HG03066 (cell line): ENCODE measurements around the gene PTGIR.

Source experiments
- ATAC-seq: cut with Tn5 transposase; IDR thresholded peaks from one replicate; pipeline ENCODE4 v1.9.1; 2021; ENCODE audit warnings: low read depth; ENCODE audit not compliant: unreplicated experiment

The PTGIR gene

DNA sequence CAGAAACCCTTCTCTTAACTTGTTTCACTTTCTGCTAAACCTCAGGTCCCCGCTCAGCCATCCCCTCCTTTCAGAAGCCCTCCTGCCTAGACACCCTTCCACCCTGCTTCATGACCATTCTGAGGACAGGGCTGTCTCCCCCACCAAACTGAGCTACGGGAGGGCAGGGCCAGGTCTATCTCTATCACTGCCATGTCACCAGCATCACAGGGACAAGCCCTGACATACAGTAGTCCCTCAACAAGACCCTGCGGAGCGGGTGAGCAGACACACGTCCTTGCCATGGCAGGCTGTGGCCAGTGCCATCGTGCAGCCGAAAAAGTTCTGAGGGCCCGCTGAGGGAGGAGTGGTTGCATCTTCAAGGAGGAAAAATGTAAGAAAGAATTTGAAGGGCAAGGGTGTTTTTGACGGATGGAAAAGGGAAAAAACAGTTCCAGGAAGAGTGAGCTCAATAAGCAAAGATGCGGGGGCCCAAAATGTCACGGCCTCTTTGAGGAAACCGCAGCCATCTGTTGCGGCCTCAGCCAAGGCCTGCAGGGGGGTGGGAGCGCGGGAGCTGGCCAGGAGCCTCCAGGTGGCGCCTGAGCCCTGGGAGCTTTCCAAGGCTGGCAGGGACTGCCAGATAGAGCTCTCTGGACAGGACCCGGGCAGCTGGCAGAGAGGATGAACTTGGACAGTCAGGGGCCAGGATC is 8.1 kb downstream of the PTGIR start:
- ATAC-seq: no peak

DNA sequence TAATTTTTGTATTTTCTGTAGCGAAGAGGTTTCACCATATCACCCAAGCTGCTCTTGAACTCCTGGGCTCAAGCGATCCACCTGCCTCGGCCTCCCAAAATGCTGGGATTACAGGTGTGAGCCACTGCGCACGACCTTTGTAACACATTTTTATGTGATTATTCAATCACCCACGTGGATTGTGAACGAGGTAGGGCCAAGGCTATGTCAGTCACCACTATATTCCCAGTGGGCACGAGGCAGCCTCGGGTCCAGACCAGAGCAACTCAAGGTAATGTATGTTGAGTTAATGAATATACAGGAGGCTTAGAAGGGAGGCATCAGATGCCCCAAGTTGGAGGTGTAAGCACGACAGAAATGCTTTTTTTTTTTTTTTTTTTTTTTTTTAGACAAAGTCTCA is 8.9 kb downstream of the PTGIR start:
- ATAC-seq: no peak

DNA sequence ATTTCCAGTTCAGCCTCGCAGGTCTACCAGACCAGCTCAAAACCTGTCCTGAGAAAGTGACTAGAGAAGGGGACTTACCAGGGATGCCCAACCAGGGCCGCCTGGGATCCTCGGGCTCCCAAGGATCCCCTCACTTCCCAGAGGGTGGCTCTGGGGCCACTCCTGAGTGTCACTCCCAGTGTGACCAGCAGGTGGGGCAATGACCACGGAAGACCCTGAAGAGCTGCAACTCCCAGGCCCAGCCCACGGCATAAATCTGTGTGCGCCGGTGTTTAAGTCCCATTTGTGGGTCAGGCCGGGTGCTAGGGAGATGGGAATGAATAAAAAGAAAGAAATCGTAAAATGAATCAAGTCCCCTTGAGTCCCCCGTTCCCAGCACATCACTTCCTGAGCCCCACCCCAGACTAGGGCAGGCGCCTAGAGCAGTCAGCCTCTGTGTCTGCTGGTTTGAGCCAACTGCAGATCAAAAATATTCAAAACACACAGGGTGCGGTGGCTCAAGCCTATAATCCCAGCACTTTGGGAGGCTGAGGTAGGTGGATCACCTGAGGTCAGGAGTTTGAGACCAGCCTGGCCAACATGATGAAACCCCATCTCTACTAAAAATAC is 10.7 kb downstream of the PTGIR start:
- ATAC-seq: no peak

DNA sequence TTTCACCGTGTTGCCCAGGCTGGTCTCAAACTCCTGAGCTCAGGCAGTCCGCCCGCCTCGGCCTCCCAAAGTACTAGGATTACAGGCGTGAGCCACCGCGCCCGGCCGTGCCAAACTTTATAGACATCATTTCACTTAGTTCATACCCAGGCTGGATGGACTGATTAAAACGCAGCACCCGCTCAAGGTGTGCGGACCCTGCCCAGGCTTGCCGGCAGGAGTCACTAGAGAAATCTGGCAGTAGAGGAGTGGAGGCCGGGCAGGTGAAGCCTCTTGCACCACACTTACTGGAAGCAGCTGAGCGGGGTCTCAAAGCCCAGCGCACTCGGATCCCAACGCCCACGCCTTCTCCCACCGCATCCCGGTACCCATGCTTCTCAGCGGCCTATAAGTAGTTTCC is 11.4 kb downstream of the PTGIR start:
- ATAC-seq: no peak

DNA sequence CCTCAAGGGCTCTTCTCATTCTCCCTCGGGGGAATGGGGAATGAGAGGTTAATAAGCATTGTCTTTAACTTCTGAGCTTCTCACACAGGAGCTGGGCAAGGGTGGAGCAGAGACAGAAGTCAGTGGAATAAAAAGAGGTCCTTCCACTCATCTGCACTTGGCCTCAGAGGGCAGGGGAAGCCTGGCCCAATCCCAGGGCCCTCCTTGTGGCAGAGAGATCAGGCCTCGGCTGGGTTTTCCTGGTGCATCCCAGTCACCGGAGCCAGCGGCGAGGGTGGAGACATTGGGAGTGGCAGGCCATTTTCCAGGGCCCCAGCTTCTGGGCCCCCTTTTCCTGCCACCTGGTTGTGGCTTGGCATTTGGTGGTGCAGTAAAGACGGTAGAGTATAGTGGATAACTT is 13.1 kb downstream of the PTGIR start:
- no peak for ATAC-seq

DNA sequence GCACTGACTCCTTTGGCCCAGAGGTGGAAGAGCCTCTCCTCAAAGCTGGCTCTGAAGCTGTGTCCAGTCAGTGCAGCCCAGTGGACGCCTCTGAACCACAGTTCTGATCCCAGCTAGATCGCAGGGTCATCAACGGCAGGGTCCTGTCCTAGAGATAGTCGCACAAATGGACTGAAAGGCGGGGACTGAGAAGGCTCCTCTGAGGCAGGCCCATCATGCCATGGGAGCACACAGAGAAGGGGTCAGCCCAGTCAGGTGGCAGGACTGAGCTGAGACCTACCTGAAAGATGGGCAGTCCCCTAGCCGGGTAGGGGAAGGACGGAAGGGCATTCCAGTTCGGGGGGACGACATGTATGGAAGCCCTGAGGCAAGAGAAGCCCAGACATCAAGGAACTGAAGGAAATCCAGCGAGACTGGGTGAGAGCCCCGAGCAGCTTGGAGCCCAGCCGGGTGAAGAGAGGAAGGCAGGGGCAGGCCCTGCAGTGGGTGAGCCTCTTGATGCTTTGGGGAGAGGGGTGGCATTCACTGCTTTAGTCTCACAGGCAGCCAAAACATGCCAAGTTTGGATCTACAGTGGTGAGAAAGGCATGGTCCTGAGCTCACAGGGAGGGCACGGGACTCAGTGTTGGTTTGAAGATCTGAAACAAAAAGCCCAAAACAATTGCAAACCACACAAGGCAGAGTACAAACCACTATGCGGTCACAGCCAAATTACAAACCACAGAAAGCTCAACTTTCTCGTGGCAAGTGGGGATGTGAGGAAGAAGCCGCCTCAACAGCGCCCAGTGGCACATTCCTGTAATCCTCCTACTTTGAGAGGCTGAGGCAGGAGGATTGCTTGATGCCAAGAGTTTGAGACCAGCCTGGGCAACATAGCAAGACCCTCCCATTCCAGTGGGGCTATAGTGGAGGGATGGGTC is 13.8 kb downstream of the PTGIR start:
- no peak for ATAC-seq

DNA sequence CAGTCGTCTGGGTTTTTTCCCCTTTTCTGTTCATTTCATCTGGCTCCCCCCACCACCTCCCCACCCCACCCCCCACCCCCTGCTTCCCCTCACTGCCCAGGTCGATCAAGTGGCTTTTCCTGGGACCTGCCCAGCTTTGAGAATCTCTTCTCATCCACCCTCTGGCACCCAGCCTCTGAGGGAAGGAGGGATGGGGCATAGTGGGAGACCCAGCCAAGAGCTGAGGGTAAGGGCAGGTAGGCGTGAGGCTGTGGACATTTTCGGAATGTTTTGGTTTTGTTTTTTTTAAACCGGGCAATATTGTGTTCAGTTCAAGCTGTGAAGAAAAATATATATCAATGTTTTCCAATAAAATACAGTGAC is 14.5 kb downstream of the PTGIR start:
- ATAC-seq: no peak

DNA sequence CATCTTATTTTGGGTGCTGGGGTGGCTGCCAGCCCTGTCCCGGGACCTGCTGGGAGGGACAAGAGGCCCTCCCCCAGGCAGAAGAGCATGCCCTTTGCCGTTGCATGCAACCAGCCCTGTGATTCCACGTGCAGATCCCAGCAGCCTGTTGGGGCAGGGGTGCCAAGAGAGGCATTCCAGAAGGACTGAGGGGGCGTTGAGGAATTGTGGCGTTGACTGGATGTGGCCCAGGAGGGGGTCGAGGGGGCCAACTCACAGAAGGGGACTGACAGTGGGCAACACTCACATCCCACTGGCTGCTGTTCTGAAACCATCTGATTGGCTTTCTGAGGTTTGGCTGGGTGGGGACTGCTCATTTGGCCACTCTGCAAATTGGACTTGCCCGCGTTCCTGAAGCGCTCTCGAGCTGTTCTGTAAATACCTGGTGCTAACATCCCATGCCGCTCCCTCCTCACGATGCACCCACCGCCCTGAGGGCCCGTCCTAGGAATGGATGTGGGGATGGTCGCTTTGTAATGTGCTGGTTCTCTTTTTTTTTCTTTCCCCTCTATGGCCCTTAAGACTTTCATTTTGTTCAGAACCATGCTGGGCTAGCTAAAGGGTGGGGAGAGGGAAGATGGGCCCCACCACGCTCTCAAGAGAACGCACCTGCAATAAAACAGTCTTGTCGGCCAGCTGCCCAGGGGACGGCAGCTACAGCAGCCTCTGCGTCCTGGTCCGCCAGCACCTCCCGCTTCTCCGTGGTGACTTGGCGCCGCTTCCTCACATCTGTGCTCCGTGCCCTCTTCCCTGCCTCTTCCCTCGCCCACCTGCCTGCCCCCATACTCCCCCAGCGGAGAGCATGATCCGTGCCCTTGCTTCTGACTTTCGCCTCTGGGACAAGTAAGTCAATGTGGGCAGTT is 15.1 kb downstream of the PTGIR start:
- no peak for ATAC-seq

DNA sequence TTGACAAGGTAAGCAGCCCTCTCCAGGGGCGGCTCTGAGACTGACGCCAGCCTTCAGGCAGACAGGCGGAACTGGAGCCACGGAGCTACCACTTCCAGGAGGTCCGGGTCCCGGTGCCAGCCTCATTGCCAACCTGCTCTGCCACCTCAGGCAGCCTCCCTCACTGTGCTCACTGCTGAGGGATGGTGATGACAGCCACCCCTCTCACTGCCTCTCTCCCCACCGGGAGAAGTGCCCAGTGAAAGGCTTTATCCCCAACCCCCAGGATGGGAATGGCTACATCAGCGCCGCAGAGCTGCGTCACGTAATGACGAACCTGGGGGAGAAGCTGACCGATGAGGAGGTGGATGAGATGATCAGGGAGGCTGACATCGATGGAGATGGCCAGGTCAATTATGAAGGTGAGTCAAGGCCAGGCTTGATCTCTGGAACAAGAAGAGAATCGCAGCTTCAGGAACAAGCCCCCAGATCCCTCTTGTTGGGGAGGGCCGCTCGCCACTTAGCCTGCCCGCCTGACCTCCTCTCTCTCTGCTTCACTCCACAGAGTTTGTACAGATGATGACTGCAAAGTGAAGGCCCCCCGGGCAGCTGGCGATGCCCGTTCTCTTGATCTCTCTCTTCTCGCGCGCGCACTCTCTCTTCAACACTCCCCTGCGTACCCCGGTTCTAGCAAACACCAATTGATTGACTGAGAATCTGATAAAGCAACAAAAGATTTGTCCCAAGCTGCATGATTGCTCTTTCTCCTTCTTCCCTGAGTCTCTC is 16.1 kb downstream of the PTGIR start:
- no peak for ATAC-seq

DNA sequence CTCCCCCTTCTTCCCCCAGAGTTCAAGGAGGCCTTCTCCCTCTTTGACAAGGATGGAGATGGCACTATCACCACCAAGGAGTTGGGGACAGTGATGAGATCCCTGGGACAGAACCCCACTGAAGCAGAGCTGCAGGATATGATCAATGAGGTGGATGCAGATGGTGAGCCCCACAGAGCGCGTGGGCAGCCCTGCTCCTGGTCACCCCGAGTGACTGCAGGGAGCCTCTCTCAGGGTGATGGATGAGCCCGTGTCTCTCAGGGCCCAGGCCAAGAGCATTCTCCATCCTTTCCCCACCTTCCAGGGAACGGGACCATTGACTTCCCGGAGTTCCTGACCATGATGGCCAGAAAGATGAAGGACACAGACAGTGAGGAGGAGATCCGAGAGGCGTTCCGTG is 16.7 kb downstream of the PTGIR start:
- ATAC-seq: no peak

DNA sequence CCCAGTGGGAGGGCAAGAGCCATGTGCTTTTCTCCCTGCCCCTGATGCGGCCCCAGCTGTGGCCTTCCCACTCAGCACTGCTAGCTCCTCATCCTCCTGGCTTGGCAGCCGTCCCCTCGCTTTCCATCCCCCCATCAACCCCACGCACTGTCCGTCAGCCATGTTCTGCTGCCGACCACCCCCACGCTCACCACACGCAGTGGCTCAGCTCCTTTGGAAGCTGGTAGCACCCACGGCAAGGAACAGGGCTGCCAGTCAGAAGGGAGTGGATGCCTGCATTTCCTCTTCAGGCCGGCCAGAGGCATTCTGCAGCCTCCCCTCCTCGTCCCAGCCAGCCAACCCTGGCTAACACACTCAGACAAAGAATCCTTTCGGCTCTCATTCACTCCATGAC is 17.4 kb downstream of the PTGIR start:
- ATAC-seq: no peak

DNA sequence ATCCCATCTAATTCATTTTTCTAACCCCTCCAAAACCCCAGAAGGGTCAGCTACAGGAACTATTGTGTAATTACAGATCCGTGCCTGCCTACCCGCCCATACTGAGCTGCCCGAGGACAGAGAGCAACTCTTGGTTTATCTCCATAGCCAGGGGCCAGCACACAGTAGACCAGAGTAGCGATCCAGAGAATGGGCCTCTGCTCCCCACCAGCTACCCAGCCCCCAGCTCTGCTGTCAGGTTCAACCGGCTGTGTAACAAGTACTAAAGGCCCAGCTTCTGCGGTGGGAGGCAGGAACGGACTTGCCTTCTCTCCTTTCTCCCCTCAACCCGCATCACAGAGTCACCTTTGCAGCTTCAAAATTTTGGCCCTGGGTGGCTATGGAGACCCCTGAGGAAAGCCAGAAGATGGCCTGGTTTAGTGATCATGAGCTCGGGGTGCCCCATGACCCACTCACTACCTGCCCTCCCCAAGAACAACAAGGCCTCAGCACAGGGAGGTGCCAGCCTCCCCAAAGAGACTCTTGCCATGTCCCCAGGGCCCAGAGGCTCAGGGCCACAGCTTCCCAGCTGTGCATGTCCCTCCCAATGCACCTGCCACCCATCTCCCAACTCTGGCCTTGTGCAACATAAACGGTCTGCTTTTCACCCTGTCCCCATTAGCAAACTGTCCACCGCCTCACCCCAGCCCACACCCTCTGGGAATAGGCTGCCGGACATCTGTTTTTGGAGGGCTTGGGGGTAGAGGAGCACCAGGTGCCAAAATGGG is 18.0 kb downstream of the PTGIR start:
- ATAC-seq: no peak

DNA sequence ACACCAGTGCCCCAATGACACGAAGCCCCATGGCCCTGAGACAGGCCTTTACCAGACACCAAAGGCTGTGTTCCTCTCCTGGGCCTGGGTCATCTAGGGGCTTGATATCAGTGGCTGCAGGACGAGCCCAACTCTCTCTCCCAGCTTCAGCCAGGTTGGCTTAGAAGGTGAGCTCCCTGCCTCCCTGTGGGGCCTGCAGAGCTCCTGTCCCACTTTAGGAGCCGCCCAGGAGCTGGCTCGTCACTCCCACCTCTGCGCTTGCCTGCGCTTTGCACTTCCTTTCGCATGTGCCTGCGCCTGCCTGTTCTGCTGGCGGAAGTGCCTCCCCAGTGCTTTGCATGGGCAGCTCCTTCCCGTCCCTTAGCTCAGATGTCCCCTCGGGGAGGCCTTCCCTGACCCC is 18.9 kb downstream of the PTGIR start:
- no peak for ATAC-seq

DNA sequence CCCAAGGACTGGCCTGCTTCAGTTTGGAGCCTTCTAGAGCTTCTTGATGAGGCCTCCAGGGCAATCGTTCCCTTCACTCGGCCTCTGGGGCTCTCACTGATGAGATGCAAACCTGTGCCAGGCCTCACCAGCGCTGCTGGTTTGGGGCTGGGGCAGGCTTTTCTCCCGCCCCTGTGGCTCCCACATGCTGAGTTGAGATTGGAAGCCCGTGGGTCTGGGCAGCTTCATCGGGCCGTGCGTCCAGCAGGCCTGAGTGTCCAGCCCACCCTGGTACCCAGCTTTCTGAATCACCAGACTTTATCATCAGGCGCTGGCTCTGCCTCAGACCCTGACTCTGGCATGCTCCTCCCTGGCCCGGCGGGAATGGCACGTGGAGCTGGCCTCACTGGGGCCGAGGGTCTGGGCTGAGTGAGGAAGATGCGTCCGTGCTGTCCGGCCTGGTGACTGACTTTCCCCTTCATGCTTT is 19.5 kb downstream of the PTGIR start:
- no peak for ATAC-seq

DNA sequence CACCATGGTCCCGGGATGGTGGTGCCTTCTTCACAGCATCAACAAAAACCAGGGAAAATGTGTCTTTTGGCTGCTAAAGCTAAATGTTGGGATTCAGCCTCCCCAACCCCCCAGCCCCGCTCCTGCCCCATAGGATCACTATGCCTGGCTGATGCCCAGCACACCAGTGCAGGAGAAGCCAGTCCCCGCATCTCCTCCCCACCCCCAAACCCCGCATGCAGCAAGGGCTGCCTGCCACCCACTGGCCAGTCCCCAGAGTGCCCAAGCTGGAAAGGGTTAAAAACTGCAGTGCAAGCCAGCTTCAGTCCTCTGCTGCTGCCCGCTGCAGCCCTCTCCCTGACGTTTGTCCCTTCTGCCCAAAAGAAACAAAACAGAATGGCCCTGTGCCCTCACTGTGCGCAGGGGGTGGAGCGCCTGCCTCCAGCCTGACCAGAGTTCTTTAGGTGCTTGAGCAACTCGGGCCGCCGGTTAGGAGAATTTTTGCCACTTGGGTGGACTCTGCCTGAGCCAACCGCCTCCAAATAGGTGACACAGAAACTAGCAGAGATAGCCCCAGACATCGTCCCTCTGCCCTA is 20.0 kb downstream of the PTGIR start:
- no peak for ATAC-seq

DNA sequence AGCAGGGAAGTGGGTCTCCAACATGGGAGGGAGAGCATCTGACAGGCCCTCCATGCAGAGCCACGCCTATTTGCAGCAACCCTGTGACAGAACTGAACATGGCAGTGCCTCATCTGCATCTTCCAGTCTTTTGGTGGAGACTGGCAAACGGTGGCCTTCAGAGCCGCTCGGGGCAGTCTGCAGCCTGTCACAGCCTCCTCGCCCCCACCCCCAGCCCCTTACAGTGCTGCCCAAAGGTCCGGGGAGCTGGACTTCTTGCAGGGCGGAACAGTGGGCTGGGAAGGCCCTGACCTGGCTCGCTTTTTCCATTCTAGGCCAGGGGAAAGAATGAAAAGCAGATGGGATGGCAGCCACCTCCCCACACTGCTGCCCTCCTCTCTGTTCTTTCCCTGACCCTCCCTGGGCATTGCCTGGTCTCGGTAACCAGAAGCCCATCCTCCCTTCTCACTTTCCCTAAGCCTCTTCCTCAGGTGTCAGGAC is 21.1 kb downstream of the PTGIR start:
- no peak for ATAC-seq

DNA sequence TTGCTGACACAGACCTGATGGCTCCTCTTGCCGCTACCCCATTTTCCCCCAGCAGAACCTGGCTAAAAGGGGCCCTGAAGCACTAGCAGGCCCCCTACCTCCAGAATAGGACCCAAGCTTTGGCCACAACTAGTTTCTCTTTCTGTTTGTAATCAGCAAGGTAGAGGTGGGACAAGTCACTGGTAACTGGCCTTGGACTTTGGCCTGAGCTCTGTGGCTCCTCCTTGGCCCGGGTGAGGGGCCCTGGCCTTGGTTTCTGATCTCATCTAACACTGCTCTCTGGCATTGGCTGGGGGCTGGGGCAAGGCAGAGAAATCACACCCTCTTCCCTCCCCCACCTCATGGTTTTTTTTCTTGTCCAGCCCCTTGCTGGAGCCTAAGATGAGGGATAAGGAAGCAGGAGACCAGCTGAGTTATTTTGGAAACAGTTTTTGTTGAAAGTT is 21.7 kb downstream of the PTGIR start:
- no peak for ATAC-seq

DNA sequence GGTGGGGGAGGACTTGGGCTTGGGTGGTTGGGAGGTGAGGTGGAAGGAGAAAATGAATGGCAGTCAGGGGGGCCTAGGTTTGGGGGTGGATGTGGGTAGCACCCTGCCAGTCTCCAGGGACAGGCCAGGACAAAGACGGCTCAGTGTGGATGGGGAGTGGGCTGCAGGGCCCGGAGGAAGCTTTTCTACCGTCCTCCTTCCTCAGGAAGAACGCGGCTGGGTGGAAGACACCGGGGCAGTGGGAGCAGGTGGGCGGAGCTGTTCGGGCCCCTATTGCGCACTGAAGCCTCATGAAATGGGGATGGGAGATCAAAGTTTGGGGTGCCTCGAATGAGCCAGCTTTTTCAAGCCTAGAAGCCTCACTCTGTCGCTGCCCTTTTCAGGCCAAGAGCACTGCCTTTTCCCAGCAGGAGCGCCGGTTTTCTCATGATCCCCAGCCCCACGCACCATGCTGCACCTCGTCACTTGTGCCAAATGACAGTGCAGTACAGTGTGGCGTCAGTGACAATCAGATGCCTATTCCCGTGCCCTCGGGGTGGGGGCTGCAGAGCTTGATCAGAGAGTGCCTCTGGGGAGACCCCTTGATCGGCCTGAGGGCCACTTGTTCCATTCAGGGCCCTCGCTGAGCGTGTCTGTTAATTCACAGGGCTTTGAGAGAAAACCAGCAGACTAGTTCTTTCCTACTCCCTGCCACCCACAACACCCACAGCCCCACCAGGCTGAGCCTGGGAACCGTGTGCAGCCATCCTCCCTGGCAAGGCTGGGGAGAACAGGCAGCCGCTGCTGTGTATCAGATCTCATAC is 22.3 kb downstream of the PTGIR start:
- ATAC-seq: no peak
